ENCODE results near the gene ZFAND6.

The ZFAND6 gene

DNA sequence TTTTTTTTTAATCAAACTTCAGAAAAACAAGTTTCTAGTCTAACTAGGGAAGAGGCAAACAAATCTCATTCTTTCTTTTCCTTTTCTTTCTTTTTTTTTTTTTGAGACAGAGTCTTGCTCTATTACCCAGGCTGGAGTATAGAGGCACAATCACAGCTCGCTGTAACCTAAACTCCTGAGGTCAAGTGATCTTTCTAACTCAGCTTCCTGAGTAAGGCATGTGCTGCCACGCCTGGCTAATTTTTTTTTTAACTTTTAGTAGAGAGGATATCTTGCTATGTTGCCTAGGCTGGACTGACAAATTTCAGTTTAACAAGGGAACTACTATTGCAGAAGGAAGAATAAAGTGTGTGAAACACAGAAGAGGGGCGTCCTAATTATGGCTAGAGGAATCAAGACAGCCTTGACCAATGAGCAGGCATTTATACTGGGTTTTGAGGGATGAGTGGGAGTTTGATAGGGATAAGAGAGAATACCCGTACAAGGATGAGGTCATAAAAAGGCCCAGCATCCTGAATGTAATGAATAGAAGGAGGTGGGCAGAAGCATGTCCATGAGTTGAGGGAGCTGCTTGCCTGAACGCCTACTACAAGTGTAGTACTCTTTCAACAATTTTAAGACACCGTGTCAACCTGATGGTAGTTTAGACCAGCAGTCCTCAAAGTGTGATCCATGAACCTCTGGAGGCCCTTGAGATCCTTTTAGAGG is 6.7 kb upstream of the ZFAND6 start:
- DNase-seq, result no peak

DNA sequence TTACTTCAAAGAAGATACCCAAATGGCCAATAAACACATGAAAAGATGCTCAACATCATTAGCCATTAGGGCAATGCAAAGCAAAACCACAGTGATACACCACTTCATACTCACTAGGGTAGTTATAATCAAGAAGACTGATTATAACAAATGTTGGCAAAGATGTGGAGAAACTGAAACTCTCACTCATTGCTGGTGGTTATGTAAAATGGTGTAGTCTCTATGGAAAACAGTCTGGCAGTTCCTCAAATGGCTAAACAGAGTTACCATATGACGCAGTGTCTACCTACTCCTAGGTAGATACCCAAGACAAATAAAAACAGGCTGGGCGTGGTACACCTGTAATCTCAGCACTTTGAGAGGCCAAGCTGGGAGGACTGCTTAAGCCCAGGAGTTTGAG is 3.5 kb upstream of the ZFAND6 start:
- no peak for DNase-seq

DNA sequence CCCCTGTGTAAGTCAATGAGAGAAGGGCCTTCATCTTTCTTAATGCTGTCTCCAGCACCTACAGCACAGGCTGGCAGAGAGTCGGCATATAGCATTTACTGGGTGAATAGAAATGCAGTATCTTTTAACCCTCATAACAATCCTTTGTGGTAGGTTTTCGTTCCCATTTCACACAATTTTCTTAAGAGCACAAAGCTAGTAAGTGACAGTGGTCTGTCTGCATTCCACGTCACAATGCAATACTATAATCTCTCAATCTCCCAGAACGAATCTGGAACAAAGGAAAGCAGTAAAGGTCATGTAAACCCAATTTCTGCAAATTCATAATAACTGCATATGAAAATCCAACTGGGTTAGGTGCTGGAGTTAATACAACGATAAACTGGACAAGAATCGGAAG is 1.4 kb upstream of the ZFAND6 start:
- no peak for DNase-seq

DNA sequence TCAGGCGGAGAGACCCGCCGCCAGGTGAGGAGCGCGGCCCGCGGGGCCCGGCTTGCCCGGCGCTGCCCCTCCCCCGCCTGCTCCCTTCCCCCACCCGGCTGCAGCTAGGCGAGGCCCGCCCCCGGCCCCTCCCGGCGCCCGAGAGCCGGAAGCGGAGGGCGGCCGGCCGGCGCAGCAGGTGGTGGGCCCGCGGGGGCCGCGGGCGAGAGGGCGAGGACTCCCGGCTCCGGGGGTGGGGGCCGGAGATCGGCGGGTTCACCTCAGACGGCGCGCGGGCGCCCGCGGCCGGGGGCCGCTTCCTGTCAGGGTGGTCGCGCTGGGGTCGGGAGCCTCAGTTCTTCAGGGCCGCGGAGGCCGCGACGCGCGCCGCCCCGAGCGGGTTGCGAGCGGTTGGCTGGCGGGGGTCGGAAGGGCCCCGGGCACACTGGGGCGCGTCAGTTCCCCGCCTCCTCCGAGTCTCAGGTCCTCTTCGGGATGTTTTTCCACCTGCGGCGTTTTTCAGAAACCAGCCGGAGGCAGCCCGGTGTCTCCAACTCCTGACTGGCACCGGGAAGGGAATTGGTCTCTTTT is 395 bp downstream of the ZFAND6 start:
- no peak for DNase-seq

DNA sequence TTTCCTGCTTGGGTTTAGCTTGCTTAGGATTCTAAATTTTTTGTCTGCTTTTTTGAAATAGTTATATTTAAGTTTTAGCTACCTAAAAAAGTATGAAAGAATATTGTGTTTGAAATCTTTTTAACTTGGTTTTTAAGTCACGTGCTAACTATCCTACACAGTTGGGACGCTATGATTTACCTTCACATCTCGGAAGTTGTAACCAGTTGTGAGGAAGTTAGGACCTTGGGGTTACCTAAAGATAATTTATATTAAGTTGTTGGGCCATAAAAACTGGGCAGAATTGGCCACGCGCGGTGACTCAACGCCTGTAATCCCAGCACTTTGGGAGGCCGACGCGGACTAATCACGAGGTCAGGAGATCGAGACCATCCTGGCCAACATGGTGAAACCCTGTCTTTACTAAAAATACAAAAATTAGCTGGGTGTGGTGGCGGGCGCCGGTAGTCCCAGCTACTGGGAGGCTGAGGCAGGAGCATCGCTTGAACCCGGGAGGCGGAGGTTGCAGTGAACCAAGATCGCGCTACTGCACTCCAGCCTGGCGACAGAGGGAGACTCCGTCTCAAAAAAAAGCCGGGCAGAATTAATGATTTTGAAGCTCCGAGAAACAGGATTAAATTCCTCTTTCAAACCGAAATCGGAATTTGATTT is 1.0 kb downstream of the ZFAND6 start:
- no peak for DNase-seq

DNA sequence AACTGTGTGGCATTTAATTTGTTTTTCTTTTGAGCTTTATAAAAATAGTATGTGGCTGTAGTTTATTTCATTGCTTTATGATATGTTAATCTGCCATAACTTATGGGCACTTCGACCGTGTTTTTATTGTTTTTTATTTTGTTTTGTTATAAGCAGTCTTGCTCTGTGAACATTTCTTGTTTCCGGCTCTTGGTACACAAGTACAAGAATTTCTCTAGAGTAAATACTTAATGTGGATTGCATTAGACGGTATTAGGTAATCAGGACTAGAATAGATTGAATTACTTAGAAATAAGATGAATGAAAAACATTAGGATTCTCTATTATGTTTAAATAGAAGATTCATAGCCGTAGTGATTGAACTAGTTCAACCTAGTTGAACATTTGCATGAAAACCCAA is 2.1 kb downstream of the ZFAND6 start:
- DNase-seq, result no peak

DNA sequence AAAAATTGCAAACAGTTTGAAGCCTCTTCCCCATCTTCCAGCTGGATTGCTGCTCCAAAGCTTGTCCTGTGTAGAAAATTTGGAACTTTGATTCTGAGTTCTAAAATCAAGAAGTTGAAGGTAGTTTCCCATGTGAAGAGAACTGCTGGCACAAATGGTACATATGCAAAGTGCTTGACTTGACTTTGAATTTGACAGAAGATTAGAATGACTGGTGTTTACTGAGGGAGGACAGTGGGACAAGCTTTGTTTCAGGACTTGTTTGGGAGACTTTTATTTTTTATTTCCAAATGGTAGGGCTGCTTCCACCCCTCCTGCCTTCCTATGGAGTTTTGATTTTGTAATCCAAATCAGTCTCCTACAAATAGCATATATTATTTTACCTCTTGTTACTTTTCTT is 7.4 kb downstream of the ZFAND6 start:
- DNase-seq, result no peak

DNA sequence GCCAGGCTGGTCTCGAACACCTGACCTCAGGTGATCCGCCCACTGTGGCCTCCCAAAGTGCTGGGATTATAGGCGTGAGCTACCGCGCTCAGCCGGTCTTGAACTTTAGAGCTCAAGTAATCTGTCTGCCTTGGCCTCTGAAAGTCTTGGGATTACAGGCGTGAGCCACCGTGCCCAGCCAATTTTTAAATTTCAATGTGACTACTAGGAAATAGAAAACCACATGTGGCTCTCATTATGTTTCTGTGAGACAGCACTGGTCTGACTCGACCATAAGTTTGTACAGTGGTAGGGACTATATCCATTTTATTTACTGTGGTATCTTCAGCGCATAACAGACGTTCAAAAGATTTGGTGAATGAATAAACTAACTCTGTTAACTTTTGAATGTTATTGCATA is 9.1 kb downstream of the ZFAND6 start:
- no peak for DNase-seq

DNA sequence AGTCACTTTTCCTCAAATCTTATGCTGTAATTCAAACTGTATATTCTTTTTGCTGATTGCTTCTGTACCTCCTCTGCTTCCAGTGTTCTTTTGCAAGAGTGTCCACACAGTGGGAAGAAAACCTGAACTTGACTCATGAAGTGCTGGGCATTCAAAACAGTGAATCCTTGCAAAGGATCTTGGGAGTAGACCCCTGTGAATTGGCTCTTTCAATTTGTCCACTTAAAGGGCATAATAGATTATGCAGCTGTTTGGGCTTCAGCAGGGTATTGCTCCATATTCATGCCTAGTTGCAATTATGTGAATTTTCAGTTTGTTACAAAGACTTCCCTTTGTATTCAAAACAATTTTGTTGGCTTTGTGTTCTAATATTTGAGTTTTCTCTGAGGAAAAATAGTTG is 11.4 kb downstream of the ZFAND6 start:
- no peak for DNase-seq

DNA sequence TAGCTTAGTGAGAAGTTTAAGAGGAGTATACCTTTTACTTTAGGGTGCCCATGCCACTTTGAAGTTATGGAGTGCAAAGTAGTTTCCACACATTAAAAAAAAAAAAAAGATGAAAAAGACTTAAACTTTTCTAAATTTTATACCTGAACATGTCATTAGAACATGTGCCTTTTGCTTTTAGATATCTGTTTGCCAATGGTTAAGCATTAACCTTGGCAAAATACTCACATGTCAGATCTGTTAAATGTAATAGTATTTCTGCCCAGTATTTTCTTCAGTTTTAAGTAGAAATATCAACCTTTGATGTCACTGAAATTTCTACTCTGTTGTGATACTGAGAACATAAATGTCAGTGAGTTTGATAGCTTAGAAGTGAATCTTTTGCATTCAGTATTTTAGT is 12.2 kb downstream of the ZFAND6 start:
- DNase-seq, result no peak

DNA sequence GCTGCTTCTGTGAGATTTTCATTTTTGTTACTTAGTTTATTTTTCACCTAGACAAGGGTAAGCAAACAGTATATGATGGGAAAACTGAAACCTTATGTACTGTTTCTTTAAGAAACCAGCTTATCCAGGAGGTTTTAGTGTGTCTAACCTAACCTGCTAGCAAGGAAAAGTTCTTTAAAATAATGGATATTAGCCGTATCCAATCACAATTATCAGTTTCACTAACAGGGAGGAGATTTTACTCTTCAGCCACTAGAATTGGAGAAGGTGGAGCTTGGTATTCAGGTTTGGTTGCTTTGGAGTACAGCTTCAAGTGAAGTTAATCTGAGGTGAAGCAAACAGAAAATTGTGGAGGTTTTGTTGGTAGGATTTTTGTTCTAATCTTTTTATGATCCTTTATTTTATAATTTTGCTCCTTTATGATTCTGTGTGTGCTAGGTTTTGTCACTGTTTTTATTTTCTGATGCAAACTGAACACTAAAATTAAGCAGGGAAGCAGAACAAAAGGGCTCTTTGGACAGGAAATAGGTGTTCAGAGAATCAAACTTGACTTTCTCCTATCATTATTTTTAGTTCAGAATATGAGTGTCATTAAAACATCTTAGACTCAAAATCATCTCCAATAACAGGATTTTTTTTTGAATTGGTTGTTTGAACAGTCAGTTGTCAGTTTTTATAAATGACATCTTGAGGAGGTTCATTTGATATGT is 13.0 kb downstream of the ZFAND6 start:
- DNase-seq, result peak; percentile 21

DNA sequence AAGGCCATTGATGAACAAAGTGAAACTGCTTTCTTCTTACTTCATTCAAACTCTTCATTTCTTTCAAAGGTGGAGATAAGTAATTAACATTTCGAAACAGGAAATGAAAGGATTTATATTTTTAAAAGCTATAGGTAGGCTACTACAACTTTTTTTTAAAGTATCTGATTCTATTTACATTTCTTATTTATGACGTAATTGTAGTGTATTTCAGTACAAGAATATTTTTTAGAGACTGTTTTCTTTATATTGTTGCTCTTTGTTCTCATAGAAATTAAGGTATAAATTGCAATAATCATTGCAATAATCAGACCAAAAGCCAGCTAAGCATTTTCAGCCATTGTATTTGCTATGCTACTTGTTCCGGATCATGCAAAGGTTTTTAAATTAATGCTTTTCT is 13.7 kb downstream of the ZFAND6 start:
- no peak for DNase-seq

DNA sequence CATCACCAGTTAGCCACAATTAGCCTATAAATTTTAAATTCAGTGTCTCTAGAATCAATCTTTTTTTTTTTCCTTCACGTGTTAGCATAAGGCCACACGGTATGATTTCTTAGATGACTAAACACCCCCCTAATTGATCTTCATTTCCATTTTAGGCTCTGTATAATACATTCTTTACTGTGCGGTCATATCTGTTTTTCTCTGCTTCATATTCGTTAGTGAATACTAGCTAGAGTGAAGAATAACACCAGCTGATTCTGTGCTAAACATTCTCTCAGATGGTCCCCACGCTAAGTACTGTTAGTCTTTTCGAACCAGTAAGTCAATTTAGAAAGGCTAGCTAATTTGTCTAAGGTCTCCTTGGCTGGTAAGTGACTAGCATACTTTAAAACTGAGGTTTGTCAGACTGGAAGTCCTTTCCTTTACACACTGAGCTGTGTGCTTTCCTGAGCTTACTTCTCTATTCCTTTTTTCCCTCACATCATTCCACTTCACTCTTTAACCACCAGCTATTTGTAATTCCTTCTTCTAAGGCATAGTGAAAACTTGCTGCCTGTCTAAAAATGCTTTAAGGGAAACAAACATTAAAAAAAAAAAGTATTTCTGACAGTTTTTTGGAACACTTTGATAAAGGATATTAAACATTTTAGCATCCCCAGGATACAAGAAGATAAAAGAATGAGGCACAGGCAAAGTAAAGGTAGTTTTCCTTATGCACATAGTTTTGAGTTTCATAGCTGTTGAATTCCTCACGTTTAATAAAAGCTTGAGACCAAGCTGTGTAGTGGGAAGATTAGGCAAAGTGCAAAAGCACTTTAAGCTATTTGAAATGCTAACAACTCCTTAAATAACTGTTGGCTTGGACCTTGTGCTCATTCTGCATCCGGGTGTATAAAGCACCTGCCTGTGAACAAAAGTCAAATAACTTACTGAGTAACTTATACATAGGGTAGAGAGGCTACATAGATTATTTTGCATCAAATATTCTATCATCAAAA is 17.1 kb downstream of the ZFAND6 start:
- DNase-seq, result no peak

DNA sequence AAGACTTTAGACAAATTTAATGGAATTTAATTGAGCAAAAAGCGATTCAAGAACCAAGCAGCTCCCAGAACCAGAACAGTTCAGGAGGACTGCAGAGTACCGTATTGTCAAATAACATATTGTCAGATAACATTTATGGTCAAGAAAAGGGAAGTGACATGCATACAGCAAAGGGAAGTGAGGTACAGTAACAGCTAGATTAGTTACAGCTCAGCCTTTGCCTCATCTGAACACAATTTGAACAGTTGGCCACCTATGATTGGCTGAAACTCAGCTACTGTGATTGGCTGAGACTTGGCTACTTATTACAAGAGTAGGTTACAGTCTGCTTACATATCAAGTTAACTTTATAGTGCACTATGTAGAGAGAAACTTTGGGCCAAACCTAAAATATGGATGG is 21.9 kb downstream of the ZFAND6 start:
- DNase-seq, result no peak

DNA sequence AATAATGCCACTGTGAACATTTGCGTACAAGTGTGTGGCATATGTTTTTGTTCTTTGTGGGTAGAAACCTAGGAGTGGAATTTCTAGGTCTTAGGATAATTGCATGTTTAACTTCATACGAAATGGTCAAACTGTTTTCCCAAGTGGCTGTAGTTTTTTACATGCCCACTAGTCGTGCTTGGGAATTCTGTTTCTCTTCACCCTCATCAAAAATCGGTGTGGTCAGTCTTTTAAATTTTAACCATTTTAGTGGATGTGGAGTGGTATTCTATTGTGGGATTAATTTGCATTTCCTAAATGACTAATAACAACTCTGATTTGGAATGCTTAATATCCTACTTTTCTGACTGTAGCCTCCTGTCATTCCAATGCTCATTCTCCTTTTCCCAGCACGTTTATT is 27.6 kb downstream of the ZFAND6 start:
- no peak for DNase-seq

DNA sequence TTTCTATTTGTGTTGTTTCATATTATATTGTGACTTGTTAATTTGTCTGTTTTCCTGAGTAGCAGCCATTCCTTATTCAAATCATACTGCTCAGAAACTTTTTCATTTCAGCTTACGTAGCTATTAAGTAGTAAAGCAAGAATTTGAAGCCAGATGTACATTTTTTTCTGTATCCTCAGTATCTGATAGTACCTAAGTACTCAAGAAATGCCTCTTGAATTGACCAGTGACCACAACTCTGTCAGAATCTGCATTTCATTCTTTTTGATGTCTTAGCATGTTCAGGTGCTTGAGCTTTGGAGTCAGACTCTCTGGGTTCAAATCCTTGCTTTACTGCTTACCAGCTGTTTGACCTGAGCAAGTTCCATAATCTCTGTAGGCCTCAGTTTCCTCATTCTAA is 30.6 kb downstream of the ZFAND6 start:
- no peak for DNase-seq

DNA sequence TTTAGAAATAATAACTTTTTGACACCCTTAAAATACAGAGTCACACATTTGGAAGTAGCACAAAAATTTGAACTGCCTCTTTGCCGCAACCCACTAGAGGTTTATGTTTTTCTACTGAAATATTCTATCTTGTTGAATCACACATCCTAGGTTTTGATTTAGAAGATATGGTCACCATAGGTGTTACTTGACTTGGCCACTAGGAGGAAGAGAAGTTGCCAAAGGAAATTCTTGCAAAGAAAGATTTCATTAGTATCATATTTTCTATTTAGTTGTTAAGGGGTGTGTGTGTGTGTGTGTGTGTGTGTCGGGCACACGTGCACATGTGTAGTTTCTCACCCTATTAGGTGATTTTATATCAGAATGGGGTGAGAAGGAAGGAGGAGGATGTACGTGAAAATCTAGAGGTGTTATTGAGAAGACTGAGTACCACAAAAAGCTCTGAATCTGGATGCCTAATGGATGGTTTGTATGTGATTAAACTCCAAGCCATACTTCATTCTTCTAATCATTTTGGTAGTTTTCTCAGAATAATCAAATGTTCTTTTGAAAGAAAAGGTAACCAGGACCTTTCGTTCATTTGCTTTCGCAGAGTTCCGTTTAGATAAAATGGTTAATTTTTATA is 31.5 kb downstream of the ZFAND6 start:
- no peak for DNase-seq

DNA sequence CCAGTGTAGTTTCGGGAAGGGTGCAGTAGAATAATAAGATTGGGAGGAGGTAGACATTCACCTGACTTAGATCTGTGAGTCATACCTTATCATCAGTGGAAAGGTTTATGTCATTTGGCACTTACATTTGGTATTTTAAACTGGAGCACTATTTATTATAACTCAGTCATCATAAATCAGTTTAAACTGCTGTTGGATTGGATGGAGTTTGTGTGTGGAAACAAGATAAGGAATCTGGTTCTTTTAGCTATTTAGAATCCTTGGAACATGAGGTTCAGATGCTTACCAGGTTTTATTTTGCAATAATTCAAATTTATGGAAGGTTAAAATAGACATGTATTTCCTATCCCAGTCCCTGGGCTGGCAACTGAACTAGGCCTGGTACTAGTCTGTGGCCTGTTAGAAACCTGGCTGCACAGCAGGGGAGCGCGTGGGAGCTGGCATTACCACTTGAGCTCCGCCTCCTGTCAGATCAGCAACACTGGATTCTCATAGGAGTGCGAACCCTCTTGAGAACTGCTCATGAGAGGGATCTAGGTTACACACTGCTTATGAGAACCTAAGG is 34.5 kb downstream of the ZFAND6 start:
- DNase-seq, result no peak

DNA sequence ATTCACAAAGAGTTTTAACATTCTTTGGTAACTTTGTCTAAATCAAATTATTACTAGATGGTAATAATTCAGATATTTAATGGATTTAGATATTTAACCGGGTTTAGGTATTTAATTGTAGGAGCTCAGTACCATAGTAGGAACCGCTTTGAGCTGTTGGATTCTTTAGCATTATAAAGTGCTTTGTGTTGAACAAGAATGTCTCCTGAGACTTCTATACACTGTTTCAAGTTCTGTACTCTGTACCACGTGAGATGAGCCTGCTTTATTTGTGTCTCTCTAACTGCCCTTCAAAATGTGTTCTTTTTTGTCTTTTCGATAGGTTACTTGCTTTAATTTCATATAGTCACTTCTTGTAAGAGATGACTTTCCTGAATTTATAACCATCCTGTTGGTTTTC is 36.0 kb downstream of the ZFAND6 start:
- DNase-seq, result no peak

DNA sequence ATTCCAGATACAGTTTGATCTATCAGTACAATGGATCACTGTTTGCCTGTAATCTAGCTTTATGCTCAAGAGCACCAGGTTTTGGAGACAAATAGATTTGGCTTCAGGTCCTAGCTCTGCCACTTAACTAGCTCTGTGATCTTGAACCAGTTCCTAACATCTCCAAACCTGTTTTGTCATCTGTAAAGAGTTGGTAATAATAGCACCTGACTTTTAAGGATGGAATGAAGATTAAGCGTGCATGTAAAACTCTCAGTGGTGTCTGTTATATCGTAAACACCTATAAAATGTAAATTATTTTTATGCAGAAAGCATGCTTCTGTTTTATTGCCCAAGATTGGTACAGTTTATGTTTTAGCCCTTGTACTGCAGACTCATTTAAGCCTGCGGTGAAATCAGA is 36.5 kb downstream of the ZFAND6 start:
- DNase-seq, result no peak

DNA sequence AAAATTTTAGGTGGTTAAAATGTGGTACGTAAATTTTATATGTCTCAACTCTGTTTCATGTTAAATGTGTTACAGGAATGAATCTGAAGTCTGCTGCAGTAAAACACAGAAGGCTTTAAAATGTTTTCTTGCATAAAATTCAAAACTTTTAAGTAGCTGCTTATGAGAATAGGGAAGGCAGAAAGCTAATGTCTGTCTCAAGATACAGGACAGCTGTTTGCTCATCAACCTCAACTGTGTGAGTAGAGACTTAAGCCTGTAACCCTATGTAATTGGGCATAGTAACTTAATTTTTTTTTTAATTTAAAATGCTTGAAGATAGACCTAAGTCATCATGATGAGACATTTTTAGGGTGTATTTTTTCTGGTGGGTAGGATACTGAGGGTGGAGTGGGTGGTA is 38.9 kb downstream of the ZFAND6 start:
- DNase-seq, result no peak

DNA sequence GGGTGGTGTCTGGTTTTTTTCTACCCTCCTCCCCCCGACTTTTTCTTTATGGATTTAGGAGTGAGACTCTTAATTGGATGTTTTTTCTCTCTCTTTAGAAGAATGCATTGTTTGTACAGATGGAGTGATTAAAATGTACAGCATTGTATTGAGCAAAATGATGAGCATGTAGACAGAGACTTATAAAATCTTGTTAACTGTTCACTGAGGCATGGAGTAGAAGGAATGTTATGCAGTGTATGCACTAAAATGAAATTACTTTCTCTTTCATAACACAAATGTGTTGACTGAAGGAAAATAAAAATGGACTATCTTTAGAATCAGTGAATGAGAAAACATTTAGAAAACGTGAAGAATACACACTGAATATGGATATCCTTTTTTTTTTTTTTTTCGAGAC is 39.8 kb downstream of the ZFAND6 start:
- no peak for DNase-seq

All from NCI-H2107 (cell line).